K562 (cell line): ENCODE measurements around the gene PRPSAP1. TPM values are rescaled to one million over a fixed set of nuclear protein-coding genes. Genes with fewer than 3 reads are reported as not detected.

Experiments used
- MECOM ChIP-seq: fragments of 250-450 bp; sonication (Bioruptor Pico); IDR thresholded peaks from 2 replicates; pipeline ENCODE4 v1.8.0; 2022; ENCODE audit warnings: inconsistent platforms
- NEUROD1 ChIP-seq: fragments of 150-350 bp; IDR thresholded peaks from 2 replicates; pipeline ENCODE4 v1.6.1; 2014; ENCODE audit warnings: borderline replicate concordance, low read length, low read depth; ENCODE audit not compliant: partially characterized antibody
- ZFX ChIP-seq: sonication (generic); formaldehyde crosslinking; IDR thresholded peaks from 2 replicates; pipeline ENCODE4 v1.8.0; 2022; ENCODE audit warnings: mild to moderate bottlenecking, missing genetic modification reagents, moderate library complexity
- ZSCAN32 ChIP-seq: fragments of 450-650 bp; formaldehyde crosslinking; IDR thresholded peaks from 2 replicates; pipeline ENCODE4 v1.4.0; 2020; ENCODE audit warnings: mild to moderate bottlenecking, moderate library complexity
- polyA plus RNA-seq, 8 experiments: library from polyadenylated mRNA; depleted of rRNA in 4 of 8; stranded (reverse) in 5 of 8; unstranded in 3 of 8; fragments of >200 nt; fragmentation: Nextera tagmentation in 2 of 8; fragmentation: Illumina TruSeq in 1 of 8; extraction: Ambion mirVana in 2 of 8; extraction: Trizol in 1 of 8; gene quantifications; 2 replicates each; pipeline versions ENCODE4 v1.2.1 to v1.2.3, GENCODE V29; 2011 to 2014; ENCODE audit warnings: inconsistent platforms in 1 of 8, missing spikeins in 1 of 8
- total RNA-seq, 7 experiments: library from RNA; depleted of rRNA in 6 of 7; stranded (reverse); fragments of >200 nt in 6 of 7; fragmentation: Illumina TruSeq in 2 of 7; extraction: Trizol in 2 of 7; gene quantifications; 2 replicates each; pipeline versions ENCODE4 v1.2.1 to v1.2.3, GENCODE V29; 2011 to 2021; ENCODE audit warnings: low replicate concordance in 1 of 7
- TF ChIP-seq, protein P1 (sequence below): fragments of 450-650 bp; IDR thresholded peaks from 2 replicates; pipeline ENCODE4 v1.6.1; 2016; ENCODE audit warnings: low read depth
- TF ChIP-seq, protein P2 (sequence below): IDR thresholded peaks from 3 replicates; pipeline ENCODE4 v1.6.1; 2011; ENCODE audit warnings: borderline replicate concordance, mild to moderate bottlenecking; ENCODE audit not compliant: insufficient read length, insufficient read depth
- TF ChIP-seq, protein P3 (sequence below): sonication (generic); formaldehyde crosslinking; IDR thresholded peaks from 2 replicates; pipeline ENCODE4 v1.8.0; 2022; ENCODE audit warnings: missing genetic modification reagents, mild to moderate bottlenecking, borderline replicate concordance
- TF ChIP-seq, protein P4 (sequence below): sonication (generic); formaldehyde crosslinking; IDR thresholded peaks from 2 replicates; pipeline ENCODE4 v1.8.1; 2022; ENCODE audit warnings: missing genetic modification reagents
- TF ChIP-seq, protein P5 (sequence below): IDR thresholded peaks from 2 replicates; pipeline ENCODE4 v1.6.1; 2016; ENCODE audit warnings: missing genetic modification characterization, missing compliant biosample characterization
- TF ChIP-seq, protein P6 (sequence below): sonication (generic); formaldehyde crosslinking; IDR thresholded peaks from 2 replicates; pipeline ENCODE4 v1.8.0; 2022; ENCODE audit warnings: mild to moderate bottlenecking, low read depth, missing genetic modification reagents

PRPSAP1 gene
- total and polyA plus RNA-seq, 9 of the 15 experiments (the other 6 are each of a cell fraction or from before 2014, with no cell fraction given) = 21.9 to 77.1 (median 40.8) TPM

DNA sequence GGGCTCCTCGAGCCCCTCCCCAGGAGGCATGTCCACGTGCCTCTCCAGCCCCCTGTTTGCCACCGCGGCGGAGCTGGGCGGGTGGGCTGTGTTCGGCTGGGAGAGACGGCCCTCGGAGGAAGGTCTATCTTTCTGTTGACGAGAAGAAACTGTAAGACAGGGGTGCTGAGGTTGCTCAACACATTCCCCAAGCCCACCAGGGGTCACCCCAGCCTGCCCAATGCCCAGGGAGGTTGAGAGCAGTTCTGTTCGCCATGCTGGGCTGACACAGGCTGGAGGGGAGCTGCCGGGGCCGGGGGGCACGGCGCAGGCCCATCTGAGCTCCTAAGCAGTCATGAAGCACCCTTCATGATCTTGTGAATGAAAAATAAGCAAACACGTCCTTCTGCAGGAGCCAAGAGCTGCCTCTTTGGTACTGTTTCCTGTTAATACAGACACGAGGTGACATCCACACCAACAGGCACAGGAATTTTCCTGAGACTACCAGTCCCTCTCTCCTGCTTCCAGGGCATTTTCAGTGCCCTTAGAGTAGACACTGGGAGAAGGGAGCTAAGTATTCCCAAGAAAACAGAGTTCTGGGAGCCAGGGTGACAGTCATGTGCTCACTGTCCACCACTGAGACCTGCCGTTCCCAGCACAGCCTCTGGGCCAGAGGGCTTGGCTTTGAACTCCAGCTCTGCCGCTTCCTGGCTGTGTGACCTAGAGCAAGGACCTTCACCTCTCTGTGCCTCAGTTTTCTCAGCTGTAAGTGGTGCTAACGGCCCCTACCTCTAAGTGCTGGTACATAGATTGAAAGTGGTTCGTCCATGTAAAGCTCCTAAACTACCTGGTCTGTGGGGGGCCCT lies 79.4 kb downstream of the PRPSAP1 start (continued):
- TF ChIP-seq, protein P1, sequence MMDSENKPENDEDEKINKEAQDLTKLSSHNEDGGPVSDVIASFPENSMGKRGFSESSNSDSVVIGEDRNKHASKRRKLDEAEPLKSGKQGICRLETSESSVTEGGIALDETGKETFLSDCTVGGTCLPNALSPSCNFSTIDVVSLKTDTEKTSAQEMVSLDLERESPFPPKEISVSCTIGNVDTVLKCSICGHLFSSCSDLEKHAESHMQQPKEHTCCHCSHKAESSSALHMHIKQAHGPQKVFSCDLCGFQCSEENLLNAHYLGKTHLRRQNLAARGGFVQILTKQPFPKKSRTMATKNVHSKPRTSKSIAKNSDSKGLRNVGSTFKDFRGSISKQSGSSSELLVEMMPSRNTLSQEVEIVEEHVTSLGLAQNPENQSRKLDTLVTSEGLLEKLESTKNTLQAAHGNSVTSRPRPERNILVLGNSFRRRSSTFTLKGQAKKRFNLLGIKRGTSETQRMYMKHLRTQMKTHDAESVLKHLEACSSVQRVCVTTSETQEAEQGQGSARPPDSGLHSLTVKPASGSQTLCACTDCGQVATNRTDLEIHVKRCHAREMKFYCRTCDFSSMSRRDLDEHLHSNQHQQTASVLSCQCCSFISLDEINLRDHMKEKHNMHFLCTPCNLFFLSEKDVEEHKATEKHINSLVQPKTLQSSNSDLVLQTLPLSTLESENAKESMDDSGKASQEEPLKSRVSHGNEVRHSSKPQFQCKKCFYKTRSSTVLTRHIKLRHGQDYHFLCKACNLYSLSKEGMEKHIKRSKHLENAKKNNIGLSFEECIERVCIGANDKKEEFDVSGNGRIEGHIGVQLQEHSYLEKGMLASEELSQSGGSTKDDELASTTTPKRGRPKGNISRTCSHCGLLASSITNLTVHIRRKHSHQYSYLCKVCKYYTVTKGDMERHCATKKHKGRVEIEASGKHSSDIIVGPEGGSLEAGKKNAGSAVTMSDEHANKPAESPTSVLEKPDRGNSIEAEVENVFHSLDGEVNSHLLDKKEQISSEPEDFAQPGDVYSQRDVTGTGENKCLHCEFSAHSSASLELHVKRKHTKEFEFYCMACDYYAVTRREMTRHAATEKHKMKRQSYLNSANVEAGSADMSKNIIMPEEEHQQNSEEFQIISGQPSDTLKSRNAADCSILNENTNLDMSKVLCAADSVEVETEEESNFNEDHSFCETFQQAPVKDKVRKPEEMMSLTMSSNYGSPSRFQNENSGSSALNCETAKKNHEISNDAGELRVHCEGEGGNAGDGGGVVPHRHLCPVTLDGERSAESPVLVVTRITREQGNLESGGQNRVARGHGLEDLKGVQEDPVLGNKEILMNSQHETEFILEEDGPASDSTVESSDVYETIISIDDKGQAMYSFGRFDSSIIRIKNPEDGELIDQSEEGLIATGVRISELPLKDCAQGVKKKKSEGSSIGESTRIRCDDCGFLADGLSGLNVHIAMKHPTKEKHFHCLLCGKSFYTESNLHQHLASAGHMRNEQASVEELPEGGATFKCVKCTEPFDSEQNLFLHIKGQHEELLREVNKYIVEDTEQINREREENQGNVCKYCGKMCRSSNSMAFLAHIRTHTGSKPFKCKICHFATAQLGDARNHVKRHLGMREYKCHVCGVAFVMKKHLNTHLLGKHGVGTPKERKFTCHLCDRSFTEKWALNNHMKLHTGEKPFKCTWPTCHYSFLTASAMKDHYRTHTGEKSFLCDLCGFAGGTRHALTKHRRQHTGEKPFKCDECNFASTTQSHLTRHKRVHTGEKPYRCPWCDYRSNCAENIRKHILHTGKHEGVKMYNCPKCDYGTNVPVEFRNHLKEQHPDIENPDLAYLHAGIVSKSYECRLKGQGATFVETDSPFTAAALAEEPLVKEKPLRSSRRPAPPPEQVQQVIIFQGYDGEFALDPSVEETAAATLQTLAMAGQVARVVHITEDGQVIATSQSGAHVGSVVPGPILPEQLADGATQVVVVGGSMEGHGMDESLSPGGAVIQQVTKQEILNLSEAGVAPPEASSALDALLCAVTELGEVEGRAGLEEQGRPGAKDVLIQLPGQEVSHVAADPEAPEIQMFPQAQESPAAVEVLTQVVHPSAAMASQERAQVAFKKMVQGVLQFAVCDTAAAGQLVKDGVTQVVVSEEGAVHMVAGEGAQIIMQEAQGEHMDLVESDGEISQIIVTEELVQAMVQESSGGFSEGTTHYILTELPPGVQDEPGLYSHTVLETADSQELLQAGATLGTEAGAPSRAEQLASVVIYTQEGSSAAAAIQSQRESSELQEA = no peak
- TF ChIP-seq ZSCAN32 (CRISPR knock-in tag) (no peak), MECOM (CRISPR knock-in tag) (no peak), ZFX (CRISPR knock-in tag) (no peak), NEUROD1 (no peak)
- TF ChIP-seq, protein P2, sequence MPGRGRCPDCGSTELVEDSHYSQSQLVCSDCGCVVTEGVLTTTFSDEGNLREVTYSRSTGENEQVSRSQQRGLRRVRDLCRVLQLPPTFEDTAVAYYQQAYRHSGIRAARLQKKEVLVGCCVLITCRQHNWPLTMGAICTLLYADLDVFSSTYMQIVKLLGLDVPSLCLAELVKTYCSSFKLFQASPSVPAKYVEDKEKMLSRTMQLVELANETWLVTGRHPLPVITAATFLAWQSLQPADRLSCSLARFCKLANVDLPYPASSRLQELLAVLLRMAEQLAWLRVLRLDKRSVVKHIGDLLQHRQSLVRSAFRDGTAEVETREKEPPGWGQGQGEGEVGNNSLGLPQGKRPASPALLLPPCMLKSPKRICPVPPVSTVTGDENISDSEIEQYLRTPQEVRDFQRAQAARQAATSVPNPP = no peak
- TF ChIP-seq, protein P3, sequence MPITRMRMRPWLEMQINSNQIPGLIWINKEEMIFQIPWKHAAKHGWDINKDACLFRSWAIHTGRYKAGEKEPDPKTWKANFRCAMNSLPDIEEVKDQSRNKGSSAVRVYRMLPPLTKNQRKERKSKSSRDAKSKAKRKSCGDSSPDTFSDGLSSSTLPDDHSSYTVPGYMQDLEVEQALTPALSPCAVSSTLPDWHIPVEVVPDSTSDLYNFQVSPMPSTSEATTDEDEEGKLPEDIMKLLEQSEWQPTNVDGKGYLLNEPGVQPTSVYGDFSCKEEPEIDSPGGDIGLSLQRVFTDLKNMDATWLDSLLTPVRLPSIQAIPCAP (CRISPR knock-in tag) = no peak
- TF ChIP-seq, protein P4, sequence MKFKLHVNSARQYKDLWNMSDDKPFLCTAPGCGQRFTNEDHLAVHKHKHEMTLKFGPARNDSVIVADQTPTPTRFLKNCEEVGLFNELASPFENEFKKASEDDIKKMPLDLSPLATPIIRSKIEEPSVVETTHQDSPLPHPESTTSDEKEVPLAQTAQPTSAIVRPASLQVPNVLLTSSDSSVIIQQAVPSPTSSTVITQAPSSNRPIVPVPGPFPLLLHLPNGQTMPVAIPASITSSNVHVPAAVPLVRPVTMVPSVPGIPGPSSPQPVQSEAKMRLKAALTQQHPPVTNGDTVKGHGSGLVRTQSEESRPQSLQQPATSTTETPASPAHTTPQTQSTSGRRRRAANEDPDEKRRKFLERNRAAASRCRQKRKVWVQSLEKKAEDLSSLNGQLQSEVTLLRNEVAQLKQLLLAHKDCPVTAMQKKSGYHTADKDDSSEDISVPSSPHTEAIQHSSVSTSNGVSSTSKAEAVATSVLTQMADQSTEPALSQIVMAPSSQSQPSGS (CRISPR knock-in tag) = no peak
- TF ChIP-seq, protein P5, sequence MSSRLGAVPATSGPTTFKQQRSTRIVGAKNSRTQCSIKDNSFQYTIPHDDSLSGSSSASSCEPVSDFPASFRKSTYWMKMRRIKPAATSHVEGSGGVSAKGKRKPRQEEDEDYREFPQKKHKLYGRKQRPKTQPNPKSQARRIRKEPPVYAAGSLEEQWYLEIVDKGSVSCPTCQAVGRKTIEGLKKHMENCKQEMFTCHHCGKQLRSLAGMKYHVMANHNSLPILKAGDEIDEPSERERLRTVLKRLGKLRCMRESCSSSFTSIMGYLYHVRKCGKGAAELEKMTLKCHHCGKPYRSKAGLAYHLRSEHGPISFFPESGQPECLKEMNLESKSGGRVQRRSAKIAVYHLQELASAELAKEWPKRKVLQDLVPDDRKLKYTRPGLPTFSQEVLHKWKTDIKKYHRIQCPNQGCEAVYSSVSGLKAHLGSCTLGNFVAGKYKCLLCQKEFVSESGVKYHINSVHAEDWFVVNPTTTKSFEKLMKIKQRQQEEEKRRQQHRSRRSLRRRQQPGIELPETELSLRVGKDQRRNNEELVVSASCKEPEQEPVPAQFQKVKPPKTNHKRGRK (tag) = no peak
- TF ChIP-seq, protein P6, sequence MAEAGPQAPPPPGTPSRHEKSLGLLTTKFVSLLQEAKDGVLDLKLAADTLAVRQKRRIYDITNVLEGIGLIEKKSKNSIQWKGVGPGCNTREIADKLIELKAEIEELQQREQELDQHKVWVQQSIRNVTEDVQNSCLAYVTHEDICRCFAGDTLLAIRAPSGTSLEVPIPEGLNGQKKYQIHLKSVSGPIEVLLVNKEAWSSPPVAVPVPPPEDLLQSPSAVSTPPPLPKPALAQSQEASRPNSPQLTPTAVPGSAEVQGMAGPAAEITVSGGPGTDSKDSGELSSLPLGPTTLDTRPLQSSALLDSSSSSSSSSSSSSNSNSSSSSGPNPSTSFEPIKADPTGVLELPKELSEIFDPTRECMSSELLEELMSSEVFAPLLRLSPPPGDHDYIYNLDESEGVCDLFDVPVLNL (CRISPR knock-in tag) = no peak
